Renal cortical epithelial cell (primary cell): Measurements from ENCODE around the gene FITM2. TPM values are rescaled to one million over a fixed set of nuclear protein-coding genes. Genes with fewer than 3 reads are reported as not detected.
"Not testable (repeated sequence)": the region's sequence is repeated elsewhere in the genome, so short reads cannot be mapped to it uniquely, and the experiment has no call there.

Source experiments
- DNase-seq: peaks from one replicate; pipeline ENCODE4 v3.0.0-alpha.2; 2011; ENCODE audit warnings: low read depth
- total RNA-seq: library from RNA; depleted of rRNA; stranded (reverse); fragments of >200 nt; gene quantifications from 2 replicates; pipeline ENCODE4 v1.2.3, GENCODE V29; 2014

The FITM2 gene
- 4.5 and 8.5 TPM in 2 replicates for total RNA-seq

- peak; percentile 83 for DNase-seq
These were observed at the start of gene FITM2 for GRCh38 chr20:44310664-44311639. Gene FITM2, minus strand, starts transcription at chr20:44311202. Its CDS starts 54 bp downstream, at chr20:44311148.

GRCh38 chr20:44360221-44360620 lies 49.2 kb upstream of the FITM2 start:
- DNase-seq: no peak

GRCh38 chr20:44358776-44359175 lies 47.8 kb upstream of the FITM2 start:
- peak; percentile 42 for DNase-seq

GRCh38 chr20:44357555-44358125 lies 46.6 kb upstream of the FITM2 start:
- no peak for DNase-seq

- no peak for DNase-seq
These were observed 46.0 kb upstream of the FITM2 start for GRCh38 chr20:44357020-44357419.

- no peak for DNase-seq
These were observed 45.3 kb upstream of the FITM2 start for GRCh38 chr20:44356353-44356723.

- no peak for DNase-seq
These were observed 44.7 kb upstream of the FITM2 start, which contains the start of gene HNF4A for GRCh38 chr20:44355498-44356352. Gene HNF4A, plus strand, starts transcription at chr20:44355699. Its CDS starts 106 bp downstream, at chr20:44355805.

GRCh38 chr20:44354979-44355497 lies 44.0 kb upstream of the FITM2 start:
- DNase-seq: no peak

- DNase-seq: no peak
These were observed 39.6 kb upstream of the FITM2 start for GRCh38 chr20:44350567-44350966.

GRCh38 chr20:44349349-44349748 lies 38.3 kb upstream of the FITM2 start:
- no peak for DNase-seq

- DNase-seq: no peak
These were observed 37.2 kb upstream of the FITM2 start for GRCh38 chr20:44348168-44348659.

GRCh38 chr20:44345941-44346340 lies 34.9 kb upstream of the FITM2 start:
- not testable (repeated sequence) for DNase-seq

GRCh38 chr20:44345147-44345546 lies 34.1 kb upstream of the FITM2 start:
- no peak for DNase-seq

GRCh38 chr20:44344723-44345122 lies 33.7 kb upstream of the FITM2 start:
- no peak for DNase-seq

- DNase-seq: no peak
These were observed 32.2 kb upstream of the FITM2 start for GRCh38 chr20:44343162-44343675.

GRCh38 chr20:44342248-44342647 lies 31.2 kb upstream of the FITM2 start:
- DNase-seq: no peak

GRCh38 chr20:44336725-44337380 lies 25.9 kb upstream of the FITM2 start, which contains the start of gene R3HDML:
Gene R3HDML, plus strand, starts transcription at chr20:44337043. Its CDS starts 115 bp downstream, at chr20:44337158.
- DNase-seq: no peak

- no peak for DNase-seq
These were observed 25.1 kb upstream of the FITM2 start for GRCh38 chr20:44336086-44336485.

GRCh38 chr20:44335675-44336074 lies 24.7 kb upstream of the FITM2 start:
- DNase-seq: no peak

GRCh38 chr20:44334709-44335108 lies 23.7 kb upstream of the FITM2 start:
- no peak for DNase-seq

GRCh38 chr20:44334306-44334705 lies 23.3 kb upstream of the FITM2 start:
- no peak for DNase-seq
